ENCODE measurements around the gene GPR107.
"Not testable (repeated sequence)": the region's sequence is repeated elsewhere in the genome, so short reads cannot be mapped to it uniquely, and the experiment has no call there.

GPR107 gene

DNA sequence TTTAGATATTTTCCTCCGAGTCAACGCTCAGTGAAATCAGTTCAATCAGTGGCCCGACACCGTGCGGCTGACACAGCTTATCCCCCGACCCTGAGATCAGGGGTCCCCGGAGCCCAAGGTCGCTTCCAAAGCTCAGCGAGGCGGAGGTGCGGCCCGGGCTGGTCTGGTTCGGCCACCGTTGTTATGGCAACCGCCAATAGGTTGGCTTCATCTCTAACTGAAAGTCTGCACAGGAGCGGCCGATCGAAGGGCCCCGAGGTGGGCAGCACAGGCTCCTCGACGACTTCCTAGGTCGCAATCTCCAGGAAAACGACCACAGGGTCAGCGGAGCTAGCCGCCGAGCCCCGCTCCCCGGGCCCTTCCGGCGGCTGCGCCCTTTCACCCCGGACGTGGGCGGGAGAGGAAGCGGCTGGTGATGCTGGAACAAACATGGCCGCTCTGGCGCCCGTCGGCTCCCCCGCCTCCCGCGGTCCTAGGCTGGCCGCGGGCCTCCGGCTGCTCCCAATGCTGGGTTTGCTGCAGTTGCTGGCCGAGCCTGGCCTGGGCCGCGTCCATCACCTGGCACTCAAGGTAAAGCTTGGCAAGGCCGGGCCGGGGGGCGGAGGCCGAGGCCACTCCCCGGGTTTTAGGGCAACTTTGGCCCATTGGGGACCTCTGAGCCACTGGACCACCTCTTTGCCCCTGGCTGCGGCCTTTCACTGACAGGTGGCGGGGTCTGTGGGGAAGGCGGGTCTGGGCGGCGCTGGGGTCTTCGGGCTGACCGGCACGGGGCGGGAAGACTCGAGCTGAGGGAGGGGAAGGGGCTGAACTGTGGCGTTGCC is at the start of gene GPR107:
TSS of gene GPR107 (plus strand) at position 403 of the 821 bp plus-strand sequence. CDS start at position 430, 27 bp downstream.
- peak; percentile 32 for DNase-seq

DNA sequence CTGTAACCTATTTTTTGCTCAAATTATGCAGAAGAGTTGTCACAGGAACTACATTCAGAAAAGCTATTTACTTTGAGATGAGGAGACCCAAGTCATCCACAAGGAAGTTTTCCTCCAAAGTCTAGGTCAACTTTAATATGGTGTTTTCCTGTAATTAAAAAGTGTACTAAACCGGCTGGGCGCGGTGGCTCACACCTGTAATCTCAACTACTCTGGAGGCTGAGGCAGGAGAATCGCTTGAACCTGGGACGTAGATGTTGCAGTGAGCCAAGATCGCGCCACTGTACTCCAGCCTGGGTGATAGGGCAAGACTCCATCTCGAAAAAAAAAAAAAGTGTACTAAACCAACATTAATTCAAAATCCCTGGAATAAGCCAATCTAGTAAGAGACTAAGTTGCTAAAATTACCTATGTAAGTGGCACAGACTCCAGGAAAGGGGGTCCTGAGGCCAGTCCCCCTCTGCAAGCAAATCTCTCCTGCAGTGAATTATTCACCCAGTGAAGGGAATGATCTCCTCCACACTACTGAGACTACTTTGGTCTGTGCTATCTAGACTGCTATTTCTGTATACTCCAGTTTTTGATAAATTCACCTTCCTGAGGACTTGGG is 49.7 kb upstream of the GPR107 start:
- no peak for DNase-seq

DNA sequence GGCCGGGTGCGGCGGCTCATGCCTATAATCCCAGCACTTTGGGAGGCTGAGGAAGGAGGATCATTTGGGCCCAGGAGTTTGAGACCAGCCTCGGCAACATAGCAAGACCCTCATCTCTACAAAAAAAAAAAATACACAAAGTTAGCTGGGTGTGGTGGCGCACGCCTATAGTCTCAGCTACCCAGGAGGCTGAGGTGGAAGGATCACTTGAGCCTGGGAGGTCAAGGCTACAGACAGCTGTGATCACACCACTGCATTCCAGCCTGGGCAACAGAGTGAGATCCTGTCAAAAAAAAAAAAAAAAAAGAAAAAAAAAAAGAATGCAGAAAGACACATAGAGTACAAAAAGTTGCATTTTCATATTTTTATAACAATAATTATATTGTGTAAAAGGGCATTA is 46.8 kb upstream of the GPR107 start:
- not testable (repeated sequence) for DNase-seq

DNA sequence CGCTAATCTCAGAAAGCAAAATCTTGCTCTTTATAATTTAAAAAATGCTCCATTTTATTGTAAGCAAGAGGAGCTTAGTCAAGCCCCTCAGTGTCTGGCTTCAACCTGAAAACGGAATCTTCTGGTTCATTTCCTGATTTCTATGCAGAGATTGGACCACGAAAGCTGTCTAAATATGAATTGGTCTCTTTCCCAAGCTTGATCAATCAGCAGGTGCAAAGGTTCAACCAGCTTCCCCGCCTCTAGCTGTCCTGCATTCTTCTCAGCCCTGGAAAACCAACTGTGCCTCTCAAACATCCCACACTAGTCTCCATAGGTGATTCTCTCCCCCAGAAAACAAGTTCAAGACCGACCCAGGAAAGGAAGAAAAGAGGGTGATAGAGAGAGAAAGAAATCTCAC is 45.2 kb upstream of the GPR107 start:
- no peak for DNase-seq

DNA sequence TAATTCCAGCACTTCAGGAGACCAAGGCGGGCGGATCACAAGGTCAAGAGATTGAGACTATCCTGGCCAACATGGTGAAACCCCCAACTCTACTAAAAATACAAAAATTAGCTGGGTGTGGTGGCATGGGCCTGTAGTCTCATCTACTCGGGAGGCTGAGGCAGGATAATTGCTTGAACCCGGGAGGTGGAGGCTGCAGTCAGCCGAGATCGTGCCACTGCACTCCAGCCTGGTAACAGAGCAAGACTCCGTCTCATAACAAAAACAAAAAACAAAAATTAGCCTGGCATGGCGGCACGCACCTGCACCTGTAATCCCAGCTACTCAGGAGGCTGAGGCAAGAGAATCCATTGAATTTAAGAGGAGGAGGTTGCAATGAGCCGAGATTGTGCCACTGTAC is 44.2 kb upstream of the GPR107 start:
- not testable (repeated sequence) for DNase-seq

DNA sequence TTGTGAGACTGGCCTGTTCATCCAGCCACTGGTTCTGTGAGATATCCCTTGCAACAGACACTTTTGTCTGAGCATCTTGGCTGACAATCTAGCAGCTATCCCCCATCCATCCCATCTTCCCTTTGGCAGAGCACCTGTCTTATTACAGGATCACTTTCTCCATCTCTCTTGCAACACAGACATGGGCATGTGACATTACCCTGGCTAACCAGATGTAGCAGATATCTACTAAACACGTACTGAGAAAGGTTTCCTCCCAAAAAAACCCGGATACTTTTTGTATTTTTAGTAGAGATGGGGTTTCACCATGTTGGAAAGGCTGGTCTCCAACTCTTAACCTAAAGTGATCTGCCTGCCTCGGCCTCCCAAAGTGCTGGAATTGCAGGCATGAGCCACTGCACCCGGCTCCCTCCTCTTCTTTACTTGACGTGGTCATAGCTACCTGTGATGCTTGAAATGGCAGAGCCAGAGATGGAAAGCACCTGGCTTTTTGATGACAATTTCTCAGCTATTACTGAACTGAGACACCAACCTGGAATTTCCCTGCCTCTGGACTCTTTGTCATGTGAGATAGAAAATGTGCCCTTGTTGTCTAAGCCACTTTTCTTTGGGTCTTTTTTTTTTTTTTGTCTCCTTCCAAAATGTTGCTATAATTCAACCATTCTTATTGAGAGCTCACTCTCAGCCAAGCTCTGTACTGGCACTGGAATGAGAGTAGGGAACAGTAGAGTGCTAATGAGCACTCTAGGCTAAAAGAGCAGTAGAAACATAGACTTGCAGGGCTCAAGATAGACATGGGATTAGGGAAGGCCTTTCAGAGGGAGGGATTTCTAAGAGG is 43.3 kb upstream of the GPR107 start:
- no peak for DNase-seq

DNA sequence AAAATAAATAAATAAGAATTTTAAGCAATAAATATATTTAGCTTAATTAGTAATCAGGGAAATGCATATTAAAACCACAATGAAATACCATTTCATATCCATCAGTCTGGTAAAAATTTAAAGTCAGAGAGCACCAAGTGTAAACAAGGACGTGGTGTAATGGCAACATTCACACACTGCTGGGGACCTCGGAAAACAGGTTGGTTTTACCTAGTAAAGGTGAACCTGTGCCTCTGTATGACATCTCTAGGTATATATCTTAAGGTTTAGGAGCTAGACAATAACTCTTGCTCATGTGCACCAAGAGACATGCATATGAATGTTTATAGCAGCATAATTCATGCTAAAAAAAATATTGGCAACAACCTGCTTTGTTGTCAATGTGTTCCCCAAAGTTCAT is 40.4 kb upstream of the GPR107 start:
- no peak for DNase-seq

DNA sequence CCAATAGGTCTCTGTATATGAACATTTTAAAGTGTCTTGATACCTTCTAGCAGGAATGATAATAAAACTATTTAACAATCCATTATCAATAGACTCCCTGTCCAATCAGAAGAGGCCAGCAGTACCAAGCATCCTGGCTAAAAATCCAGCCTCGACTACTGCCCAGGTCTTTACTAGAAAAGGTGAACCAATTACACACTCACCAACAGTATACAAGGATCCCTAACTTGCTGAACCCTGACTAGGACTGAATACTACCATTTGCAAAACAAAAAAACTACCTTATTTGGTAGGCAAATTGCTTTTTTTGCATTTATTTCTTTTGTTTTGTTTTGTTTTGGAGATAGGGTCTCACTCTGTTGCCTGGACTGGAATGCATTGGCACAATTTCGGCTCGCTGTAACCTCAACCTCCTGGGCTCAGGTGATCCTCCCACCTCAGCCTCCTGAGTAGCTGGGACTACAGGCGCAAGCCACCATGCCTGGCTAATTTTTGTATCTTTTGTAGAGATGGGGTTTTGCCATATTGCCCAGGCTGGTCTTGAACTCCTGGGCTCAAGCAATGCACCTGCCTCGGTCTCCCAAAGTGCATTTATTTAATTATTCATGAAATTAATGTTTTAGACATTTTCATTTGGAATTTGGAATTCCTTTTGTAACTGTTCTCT is 38.2 kb upstream of the GPR107 start:
- DNase-seq, result no peak

DNA sequence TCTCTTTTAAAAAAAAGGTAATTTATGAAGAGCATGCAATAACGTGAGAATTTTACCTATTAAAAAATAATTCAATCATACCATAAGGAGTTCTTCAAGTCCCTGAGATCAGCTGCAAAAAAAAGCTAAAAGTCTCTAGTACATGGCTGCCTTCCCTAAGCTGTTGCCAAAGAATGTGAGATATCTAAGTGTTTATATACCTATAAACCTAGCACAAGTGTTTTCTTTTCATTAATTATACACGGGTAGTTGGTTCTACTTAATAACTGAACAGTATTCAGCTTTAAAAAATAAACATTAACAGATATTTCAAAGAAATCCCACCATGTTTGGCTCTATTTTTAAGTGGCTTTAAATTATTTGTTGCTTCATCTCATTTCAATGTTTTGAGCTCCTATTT is 36.6 kb upstream of the GPR107 start:
- DNase-seq, result no peak

DNA sequence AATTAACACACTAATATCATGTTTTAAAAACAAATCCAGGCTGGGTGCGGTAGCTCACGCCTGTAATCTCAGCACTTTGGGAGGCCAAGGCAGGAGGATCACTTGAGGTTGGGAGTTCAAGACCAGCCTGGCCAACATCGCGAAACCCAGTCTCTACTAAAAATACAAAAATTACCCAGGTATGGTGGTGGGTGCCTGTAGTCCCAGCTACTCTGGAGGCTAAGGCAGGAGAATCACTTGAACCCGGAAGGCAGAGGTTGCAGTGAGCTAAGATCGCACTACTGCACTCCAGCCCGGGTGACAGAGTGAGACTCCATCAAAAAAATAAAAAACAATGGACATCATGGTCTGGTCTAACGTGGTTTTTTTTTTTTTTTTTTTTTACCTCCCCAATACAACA is 36.2 kb upstream of the GPR107 start:
- not testable (repeated sequence) for DNase-seq

DNA sequence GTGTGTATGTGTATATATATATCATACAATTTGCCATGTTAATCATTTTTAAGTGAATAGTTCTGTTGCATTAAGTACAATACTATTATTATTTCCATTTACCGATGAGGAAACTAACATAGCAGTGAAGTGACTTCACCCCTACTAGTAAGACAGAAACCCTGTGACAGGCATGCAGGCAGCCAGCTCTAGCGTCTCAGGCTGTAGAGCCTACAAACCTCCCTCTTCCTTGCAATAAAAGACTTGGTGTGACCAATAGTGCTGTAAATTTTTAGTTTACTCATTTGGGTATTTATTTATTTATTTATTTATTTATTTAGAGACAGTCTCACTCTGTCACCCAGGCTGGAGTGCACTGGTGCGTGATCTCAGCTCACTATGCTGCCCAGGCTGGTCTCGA is 35.4 kb upstream of the GPR107 start:
- DNase-seq, result no peak

DNA sequence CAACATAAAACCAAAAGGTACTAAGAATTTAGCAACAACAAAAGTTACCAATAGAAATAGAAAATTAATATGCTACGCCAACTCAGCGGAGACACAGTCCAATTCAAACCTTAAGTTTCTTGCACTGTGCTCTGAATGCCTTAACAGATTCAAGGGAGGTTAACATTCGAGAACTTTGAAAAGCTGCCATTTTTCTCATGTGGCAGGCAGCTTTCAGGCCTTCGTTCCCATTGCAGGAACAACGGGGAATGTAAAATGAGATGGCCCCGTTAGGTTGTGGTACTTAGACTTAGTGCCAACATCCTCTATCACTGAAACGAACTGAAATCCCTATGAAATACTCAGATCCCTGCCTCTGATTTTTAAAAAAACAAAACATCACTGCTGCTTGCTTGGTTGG is 33.1 kb upstream of the GPR107 start:
- DNase-seq, result no peak

DNA sequence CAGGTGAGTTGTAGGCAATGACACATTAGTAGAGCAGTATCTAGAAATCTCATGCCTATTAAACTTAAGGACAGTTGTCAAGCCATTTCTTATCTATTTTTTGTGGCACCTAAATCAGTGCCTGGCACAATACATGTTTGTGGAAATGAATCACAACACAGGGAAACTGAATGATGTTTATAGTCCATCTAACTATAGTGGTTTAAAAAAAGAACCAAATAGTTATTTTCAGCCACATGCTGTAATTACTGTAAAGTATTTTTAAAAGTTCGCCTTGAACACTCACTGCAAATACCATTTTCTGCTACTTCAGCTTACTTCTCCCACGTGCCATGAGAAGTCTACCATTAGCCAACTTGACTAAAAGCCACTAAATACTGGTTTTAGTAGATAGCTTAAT is 32.6 kb upstream of the GPR107 start:
- DNase-seq, result no peak

DNA sequence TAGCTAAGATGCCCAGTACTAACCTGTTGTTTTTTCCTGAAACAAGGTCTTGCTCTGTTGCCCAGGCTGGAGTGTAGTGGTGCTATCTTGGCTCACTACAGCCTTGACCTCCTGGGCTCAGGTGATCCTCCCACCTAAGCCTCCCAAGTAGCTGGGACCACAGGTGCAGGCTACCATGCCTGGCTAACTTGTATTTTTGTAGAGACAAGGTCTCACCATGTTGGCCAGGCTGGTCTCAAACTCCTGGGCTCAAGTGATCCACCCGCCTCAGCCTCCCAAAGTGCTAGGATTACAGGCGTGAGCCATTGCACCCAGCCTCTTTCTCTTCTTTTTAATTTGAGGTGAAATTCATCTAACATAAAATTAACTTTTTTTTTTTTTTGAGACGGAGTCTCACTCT is 31.9 kb upstream of the GPR107 start:
- DNase-seq, result not testable (repeated sequence)

DNA sequence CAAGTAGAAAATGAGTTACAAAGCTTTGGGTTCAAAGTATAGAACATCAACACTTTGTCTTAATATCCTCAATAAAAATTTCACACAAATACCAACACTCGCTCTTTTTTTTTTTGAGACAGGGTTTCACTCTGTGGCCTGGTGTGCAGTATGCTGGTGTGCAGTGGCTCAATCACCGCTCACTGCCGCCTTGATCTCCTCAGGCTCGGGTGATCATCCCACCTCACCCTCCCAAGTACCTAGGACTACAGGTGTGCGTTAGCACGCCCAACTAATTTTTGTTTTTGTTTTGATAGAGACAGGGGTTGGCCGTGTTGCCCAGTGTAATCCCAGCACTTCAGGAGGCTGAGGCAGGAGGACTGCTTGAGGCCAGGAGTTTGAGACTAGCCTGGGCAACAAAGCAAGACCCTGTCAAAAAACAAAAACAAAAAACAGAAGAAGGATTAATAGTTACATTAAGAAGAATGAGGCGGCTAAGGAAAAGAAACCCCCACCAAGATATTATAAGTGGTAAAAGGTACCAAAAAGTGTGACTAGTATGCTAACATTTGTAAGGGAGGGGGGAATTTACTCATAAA is 31.1 kb upstream of the GPR107 start:
- no peak for DNase-seq

DNA sequence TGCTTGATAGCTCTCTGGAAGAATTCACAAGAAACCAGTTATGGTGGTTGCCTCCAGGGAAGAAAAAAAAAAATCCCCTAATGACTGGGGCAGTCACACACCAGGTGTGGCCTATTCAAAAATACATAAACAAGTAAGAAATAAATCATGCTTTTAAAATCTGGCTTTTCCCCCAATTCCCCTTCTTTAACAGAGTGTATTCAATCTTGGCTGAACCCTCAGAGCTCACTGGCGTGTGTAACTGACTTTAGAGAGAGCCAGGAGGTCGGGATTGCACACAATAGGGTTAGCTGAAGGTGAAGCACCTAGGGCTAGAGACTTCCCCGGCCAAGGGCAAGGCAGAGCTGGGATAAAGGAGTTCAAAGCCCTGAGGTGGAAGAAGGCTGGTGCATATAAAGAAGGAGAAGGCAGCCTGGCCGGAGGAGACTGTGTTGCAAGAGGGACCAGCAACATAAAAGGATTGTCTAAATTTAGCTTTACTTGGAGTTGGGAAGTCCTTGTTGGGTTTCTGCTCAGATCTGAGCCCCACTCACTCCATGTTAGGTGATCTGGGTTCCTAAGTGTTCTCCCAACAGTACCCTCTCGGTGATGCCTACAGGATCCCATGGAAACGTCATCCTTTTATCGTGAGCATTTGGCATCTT is 30.4 kb upstream of the GPR107 start:
- DNase-seq, result no peak

DNA sequence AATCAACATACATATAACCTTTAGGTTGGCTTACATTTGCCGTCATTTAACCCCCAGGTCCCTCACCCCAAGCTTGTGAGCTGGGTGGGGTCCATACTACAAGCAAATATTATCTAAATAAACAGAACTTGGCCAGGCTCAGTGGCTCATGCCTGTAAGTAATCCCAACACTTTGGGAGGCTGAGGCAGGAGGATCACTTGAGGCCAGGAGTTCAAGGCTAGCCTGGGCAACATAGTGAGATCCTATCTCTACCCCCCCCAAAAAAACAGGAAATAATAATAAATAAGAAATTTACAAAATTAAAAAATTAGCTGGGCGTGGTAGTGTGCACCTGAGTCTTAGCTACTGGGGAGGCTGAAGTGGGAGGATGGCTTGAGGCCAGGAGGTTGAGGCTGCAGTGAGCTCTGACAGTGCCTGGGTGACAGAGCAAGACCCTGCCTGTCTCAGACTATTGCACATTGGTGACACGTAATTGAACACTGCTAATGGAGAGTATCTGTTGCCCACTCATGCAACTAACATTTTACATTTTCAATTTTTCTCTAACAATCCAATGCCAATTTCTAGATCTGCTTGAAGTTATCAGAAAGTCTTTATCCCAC is 29.6 kb upstream of the GPR107 start:
- no peak for DNase-seq

DNA sequence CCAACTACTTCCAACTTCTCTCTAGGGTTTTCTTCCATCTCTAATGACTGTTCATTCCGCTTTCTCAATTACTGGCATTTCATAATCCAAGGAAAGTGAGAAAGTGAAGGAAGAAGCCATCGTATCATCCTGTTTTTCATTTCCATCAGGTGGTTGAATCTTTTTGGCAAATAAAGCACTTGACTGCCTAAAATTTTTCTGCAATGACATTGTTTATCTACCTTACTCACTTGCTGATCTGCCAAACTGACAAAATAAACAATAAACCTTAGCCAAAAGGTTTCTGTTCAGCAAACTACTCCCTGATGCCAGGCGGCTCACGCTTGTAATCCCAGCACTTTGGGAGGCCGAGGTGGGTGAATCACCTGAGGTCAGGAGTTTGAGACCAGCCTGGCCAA is 29.1 kb upstream of the GPR107 start:
- DNase-seq, result no peak

DNA sequence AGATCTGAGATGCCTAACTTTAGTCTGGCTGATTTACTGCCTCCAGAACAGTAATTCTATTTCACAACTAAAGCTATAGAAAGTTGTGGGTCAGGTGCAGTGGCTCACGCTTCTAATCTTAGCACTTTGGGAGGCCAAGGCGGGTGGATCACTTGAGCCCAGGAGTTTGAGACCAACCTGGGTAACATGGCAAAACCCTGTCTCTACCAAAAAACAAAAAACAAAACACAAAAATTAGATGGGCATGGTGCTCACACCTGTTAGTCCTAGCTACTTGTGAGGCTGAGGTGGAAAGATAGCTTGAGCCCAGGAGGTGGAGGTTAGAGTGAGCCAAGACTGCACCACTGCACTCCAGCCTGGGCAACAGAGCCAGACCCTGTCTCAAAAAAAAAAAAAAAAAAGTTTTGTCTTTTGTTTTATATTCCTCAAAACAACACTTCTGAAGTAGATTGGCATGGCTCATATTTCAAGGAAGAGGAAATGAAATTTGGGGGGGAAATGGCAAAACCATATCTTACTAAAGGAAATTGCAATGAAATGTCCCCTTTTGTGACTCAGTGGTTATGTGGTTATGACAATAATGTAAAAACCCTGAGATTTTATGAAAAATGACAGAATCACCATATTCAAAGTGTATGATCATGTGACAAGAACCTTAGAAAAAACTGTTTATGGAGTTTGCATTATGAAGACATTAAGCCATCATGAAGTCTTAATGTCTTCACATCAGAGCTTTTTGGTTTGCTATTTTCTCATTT is 26.9 kb upstream of the GPR107 start:
- DNase-seq, result no peak

DNA sequence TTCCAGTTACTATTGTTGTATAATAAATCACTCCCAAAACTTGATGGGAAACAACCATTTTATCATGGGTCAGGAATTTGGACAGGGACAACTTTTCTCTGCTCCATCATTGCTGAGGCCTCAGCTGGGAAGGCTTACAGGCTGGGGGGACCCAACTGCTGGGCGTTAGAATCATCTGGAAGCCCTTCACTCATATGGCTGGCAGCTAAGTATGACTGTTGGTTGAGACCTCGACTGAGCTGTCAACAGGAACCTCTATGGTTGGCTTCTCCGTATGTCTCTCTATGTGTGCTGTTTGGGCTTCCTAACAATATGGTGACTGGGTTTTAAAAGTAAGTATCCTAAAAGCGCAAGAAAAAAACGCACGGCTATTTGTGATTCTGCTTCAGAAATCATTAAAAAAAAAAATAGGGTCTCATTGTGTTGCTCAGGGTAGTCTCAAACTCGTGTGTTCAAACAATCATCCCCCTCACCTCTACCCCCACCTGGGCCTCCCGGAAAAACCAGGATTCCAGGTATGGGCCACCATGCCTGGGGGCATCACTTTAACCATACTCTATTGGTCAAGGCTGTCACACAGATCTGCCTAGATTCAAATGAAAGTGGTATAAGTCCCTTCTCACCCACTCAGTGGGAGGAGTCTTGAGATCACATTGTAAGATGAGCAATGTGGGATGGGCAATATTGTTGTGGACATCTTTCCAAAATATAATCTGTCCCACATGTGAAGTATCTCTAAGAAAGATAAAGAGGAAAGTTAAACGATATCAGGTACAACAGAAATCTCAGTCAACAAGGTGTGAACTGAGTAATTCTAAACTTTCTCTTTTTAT is 26.0 kb upstream of the GPR107 start:
- DNase-seq, result no peak
